Muscle layer of duodenum (tissue), 2 donors: ENCODE results near the gene WNT5B.
"Not testable (repeated sequence)": the region's sequence is repeated elsewhere in the genome, so short reads cannot be mapped to it uniquely, and the experiment has no call there.

Experiments used
- H3K27ac ChIP-seq: one replicate; pipeline ENCODE4 v1.7.0; 2013; ENCODE audit warnings: mild to moderate bottlenecking, low read length
- H3K27me3 ChIP-seq: one replicate; pipeline ENCODE4 v1.7.0; 2013; ENCODE audit warnings: low read depth, mild to moderate bottlenecking, control low read depth, low read length
- H3K36me3 ChIP-seq, 2 donors: one replicate each; pipeline ENCODE4 v1.7.0; 2013; ENCODE audit warnings: low read length in 2 of 2, control low read depth in 1 of 2, mild to moderate bottlenecking in 1 of 2; ENCODE audit not compliant: insufficient read depth in 2 of 2, control insufficient read depth in 1 of 2
- H3K4me1 ChIP-seq, 2 donors: one replicate each; pipeline ENCODE4 v1.7.0; 2013; ENCODE audit warnings: low read length in 2 of 2, mild to moderate bottlenecking in 2 of 2, control low read depth in 1 of 2, moderate library complexity in 1 of 2; ENCODE audit not compliant: insufficient read depth in 2 of 2, control insufficient read depth in 1 of 2
- H3K4me3 ChIP-seq, 2 donors: one replicate each; pipeline ENCODE4 v1.7.0; 2013; ENCODE audit warnings: low read length in 2 of 2, low read depth in 1 of 2, mild to moderate bottlenecking in 1 of 2
- H3K9me3 ChIP-seq, 2 donors: one replicate each; pipeline ENCODE4 v1.7.0; 2013; ENCODE audit warnings: low read length in 2 of 2, control low read depth in 1 of 2, mild to moderate bottlenecking in 1 of 2; ENCODE audit not compliant: control insufficient read depth in 1 of 2
- donor health status: healthy.

WNT5B gene

GRCh38 chr12:1591034-1591433 is 38.0 kb upstream of the WNT5B start:
- Histone ChIP-seq H3K4me1 (peaks cover 19 to 49% of the 10 kb centered on the region in 2 donors), H3K9me3 (no peaks in the 10 kb centered on the region), H3K27me3 (no peaks in the 10 kb centered on the region), H3K27ac (no peak overlapping the region), H3K4me3 (peak overlapping the region; percentile 60 to 61), H3K36me3 (no peaks in the 10 kb centered on the region)

DNA sequence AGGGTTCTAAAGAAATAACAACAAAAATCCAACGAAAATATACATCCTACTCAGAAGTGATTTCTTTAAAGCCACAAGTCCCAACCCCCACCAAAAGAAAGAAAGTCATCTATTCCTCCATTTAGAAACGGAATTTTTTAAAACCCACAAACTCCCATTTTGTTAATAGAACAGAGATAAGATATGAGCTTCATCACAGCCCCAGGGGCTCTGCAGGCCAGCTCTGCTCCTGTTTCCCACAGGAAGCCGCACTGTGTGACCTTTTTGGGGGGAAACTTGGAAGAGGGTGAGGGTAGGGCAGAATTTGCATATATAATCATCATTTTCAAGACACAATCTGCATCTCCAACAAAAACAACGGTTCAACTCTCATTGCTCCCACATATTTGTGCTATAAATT is 37.5 kb upstream of the WNT5B start:
- H3K27ac ChIP-seq, result peak overlapping the region; percentile 24
- H3K27me3 ChIP-seq, result no peaks in the 10 kb centered on the region
- peaks cover 20 to 49% of the 10 kb centered on the region in 2 donors for H3K4me1 ChIP-seq
- H3K9me3 ChIP-seq, result no peaks in the 10 kb centered on the region
- H3K4me3 ChIP-seq, result peak overlapping the region; percentile 60 to 61
- H3K36me3 ChIP-seq, result no peaks in the 10 kb centered on the region

GRCh38 chr12:1592444-1593173 is 36.4 kb upstream of the WNT5B start:
- Histone ChIP-seq H3K9me3 (no peaks in the 10 kb centered on the region), H3K27me3 (no peaks in the 10 kb centered on the region), H3K27ac (peak overlapping the region; percentile 52), H3K4me1 (peaks cover 20 to 47% of the 10 kb centered on the region in 2 donors), H3K36me3 (no peaks in the 10 kb centered on the region), H3K4me3 (peak overlapping the region; percentile 80 to 95)

DNA sequence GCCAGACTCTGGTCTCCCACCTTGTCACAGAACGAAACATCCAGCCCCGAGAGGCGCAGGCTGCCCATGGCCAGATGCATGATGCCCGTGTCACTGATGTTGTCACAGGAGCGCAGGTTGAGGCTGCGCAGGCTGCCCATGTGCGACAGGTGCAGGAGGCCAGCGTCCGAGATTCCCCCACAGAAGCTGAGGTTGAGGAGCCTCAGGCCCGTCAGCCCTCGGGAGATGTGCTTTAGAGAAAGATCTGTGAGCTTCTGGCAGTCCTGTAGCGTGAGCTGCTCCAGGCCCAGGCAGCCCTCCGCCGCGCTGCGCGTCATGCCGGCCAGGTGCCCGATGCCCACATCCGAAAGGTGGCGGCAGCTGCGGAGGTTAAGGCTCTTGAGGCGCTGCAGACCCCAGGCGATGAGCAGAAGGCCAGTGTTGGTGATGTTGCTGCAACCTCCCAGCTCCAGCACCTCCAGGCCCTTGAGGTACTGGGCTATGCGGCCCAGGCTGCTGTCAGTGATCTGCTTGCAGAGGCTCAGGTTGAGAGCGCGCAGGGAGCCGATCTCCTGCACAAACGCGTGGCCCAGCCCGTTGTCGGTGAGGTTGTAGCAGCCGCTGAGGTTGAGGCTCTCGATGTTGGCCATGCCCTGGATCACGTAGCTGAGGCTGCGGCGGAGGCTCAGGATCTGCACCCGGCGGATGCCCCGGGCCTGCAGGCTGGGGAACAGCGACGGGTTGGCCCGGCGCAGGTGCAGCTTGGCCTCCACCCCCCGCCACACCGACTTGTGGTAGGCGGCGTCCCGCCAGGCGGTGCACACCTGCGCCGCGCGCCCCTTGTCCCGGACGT is 35.6 kb upstream of the WNT5B start:
- H3K4me1 ChIP-seq, result peaks cover 20 to 41% of the 10 kb centered on the region in 2 donors
- H3K9me3 ChIP-seq, result no peaks in the 10 kb centered on the region
- peak overlapping the region; percentile 52 for H3K27ac ChIP-seq
- no peaks in the 10 kb centered on the region for H3K36me3 ChIP-seq
- no peaks in the 10 kb centered on the region for H3K27me3 ChIP-seq
- peak overlapping the region; percentile 80 to 95 for H3K4me3 ChIP-seq

- H3K9me3 ChIP-seq, result no peaks in the 10 kb centered on the region
- peak overlapping the region; percentile 80 to 95 for H3K4me3 ChIP-seq
- H3K4me1 ChIP-seq, result peaks cover 20 to 41% of the 10 kb centered on the region in 2 donors
- no peaks in the 10 kb centered on the region for H3K36me3 ChIP-seq
- no peaks in the 10 kb centered on the region for H3K27me3 ChIP-seq
- no peak overlapping the region for H3K27ac ChIP-seq
These were observed 35.1 kb upstream of the WNT5B start for GRCh38 chr12:1594006-1594260.

- Histone ChIP-seq H3K4me1 (peaks cover 20 to 41% of the 10 kb centered on the region in 2 donors), H3K27me3 (no peaks in the 10 kb centered on the region)
These were observed 34.6 kb upstream of the WNT5B start, which contains the start of gene FBXL14 for GRCh38 chr12:1594261-1595025. TSS of gene FBXL14 (minus strand) at chr12:1594581. CDS start at chr12:1594066, 515 bp downstream.

DNA sequence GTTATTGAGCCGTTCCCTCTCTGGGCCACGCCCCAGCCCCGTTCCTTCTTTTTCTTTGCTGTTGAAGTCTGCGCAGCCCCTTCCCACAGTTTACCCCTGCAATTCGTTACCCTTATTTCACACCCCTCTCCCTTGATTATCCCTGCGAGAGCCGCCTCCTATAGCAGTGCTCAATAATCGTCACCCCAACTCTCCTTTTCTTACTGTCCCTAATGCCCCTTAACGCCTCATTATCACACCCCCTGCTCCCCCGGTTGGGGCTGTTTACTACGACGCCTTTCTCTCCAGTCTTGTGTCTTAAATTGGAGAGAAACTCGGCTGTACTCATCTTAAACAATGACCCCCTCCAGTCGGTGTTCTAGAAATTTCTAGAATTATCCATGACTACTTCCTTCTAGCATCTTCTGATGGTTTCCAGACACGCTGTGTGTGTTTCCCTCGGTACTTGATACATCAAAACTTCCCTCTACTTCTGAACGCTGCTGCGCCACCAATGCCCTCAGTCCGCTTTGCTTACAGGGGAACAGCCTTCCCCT is 33.9 kb upstream of the WNT5B start:
- Histone ChIP-seq H3K4me3 (peak overlapping the region; percentile 65 to 82), H3K36me3 (no peaks in the 10 kb centered on the region), H3K4me1 (peaks cover 20 to 35% of the 10 kb centered on the region in 2 donors), H3K27me3 (no peaks in the 10 kb centered on the region), H3K27ac (peak overlapping the region; percentile 92), H3K9me3 (no peaks in the 10 kb centered on the region)

More at GRCh38 chr12:1594261-1595025, 34.6 kb upstream of the WNT5B start, which contains the start of gene FBXL14:
- peak within 1 kb of the TSS; percentile 92 for H3K27ac ChIP-seq
- H3K4me3 ChIP-seq, result peak within 1 kb of the TSS; percentile 82 to 95
- H3K36me3 ChIP-seq, result no peaks in the 10 kb centered on the region
- no peaks in the 10 kb centered on the region for H3K9me3 ChIP-seq

DNA sequence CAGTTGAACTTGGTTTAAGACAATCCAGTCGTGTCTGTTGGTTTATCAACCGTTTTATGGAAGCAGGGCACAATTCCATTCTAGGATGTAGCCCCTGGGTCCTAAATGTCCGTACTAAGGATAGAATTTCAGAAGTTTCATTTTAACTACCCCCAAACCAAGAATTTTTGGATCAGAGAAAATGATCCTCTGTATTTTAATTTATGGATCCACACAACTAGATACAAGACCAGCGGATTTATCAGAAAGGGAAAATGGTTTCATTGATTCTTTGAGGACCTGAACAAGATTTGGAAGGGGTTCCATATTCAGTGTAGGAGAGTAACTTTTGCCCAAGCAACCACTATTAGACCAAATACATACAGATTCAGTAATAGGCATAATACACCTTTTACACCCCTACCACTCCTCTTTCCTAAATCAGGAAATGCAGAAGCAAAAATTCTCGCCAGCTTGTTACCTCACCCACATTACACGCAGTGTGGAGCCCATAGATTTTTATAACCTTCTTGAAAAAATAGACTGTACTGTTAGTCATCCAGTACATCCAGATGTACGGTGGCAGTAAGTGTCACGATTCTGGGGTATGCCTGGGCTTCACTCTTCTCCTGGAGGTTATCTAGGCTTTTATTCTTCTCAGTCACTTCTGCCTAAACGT is 33.2 kb upstream of the WNT5B start:
- H3K27ac ChIP-seq, result peak overlapping the region; percentile 92
- H3K27me3 ChIP-seq, result no peaks in the 10 kb centered on the region
- H3K36me3 ChIP-seq, result no peaks in the 10 kb centered on the region
- H3K9me3 ChIP-seq, result no peaks in the 10 kb centered on the region
- H3K4me1 ChIP-seq, result peaks cover 20 to 28% of the 10 kb centered on the region in 2 donors
- peak overlapping the region; percentile 65 to 82 for H3K4me3 ChIP-seq

DNA sequence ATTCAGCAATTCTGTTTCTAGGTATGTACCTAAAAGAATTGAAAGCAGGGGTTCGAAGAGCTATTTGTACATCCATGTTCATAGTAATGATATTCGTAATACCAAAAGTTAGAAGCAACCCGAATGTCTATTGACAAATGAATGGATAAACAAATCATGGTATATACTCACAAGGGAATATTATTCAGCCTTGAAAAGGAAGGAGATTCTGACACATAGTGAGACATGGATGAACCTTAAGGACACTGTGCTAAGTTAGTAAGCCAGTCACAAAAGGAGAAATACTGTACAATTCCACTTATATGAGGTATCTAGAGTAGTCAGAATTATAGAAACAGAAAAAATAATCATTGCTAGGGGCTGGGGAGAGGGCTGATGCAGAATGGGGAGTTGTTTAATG is 30.3 kb upstream of the WNT5B start:
- H3K36me3 ChIP-seq, result no peaks in the 10 kb centered on the region
- peaks cover 6 to 11% of the 10 kb centered on the region in 2 donors for H3K4me1 ChIP-seq
- H3K27me3 ChIP-seq, result no peaks in the 10 kb centered on the region
- H3K27ac ChIP-seq, result no peak overlapping the region
- no peaks in the 10 kb centered on the region for H3K9me3 ChIP-seq
- no peak overlapping the region for H3K4me3 ChIP-seq

GRCh38 chr12:1602706-1603105 is 26.3 kb upstream of the WNT5B start:
- not testable (repeated sequence) for H3K27me3 ChIP-seq, H3K9me3 ChIP-seq, H3K27ac ChIP-seq, H3K4me1 ChIP-seq, H3K4me3 ChIP-seq, H3K36me3 ChIP-seq
